HG03575 (cell line): ENCODE measurements around the gene METTL16.

Experiments used
- ATAC-seq: cut with Tn5 transposase; IDR thresholded peaks from one replicate; pipeline ENCODE4 v1.9.1; 2021; ENCODE audit not compliant: unreplicated experiment, insufficient number of reproducible peaks, low FRiP score; ENCODE audit errors: extremely low read depth

METTL16 gene

GRCh38 chr17:2400474-2400866 lies 111.2 kb downstream of the METTL16 start:
- no peak for ATAC-seq

- ATAC-seq, result no peak
Observed at GRCh38 chr17:2399572-2400473, 111.9 kb downstream of the METTL16 start.

GRCh38 chr17:2398655-2399571 lies 112.8 kb downstream of the METTL16 start:
- ATAC-seq, result no peak

DNA sequence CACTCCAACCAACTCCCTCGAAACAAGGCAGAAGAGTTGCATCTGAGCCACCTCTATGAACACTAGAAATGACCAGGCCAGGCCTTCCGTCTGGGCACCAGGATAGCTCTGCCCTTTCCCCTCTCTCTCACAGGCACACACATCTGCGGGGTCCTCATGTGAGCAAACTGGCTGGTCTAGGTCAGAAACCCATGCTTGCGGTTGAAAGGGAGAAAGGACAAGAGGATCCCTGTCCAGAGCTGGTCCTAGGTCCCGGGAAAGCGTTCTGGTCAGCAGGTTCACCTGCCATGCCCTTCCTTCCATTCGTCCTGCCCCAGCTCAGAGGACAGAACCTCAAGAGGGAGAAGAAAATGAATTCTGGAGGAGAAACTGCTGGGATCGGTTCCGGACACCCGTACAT lies 113.5 kb downstream of the METTL16 start:
- no peak for ATAC-seq

- ATAC-seq, result no peak
Observed at GRCh38 chr17:2397247-2398171, 114.2 kb downstream of the METTL16 start.

GRCh38 chr17:2396568-2397246 lies 115.0 kb downstream of the METTL16 start:
- no peak for ATAC-seq

DNA sequence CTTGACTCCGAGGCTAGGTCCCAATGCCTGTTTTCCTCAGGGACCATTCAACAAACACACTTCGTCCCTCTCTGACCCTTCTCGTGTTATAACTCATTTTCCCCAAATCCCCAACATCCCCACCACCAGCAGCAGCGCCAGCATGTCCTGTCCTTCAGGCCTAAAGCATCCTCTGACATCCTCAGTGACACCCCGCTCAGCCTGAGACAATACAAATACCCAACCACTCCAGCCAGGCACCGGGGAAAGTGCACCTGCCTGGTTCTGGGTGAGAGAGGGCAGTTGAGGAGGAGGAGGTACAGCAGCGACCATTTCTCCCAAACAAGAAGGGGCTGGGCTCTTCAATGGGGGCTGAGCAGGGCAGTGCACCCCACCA lies 115.5 kb downstream of the METTL16 start:
- no peak for ATAC-seq

DNA sequence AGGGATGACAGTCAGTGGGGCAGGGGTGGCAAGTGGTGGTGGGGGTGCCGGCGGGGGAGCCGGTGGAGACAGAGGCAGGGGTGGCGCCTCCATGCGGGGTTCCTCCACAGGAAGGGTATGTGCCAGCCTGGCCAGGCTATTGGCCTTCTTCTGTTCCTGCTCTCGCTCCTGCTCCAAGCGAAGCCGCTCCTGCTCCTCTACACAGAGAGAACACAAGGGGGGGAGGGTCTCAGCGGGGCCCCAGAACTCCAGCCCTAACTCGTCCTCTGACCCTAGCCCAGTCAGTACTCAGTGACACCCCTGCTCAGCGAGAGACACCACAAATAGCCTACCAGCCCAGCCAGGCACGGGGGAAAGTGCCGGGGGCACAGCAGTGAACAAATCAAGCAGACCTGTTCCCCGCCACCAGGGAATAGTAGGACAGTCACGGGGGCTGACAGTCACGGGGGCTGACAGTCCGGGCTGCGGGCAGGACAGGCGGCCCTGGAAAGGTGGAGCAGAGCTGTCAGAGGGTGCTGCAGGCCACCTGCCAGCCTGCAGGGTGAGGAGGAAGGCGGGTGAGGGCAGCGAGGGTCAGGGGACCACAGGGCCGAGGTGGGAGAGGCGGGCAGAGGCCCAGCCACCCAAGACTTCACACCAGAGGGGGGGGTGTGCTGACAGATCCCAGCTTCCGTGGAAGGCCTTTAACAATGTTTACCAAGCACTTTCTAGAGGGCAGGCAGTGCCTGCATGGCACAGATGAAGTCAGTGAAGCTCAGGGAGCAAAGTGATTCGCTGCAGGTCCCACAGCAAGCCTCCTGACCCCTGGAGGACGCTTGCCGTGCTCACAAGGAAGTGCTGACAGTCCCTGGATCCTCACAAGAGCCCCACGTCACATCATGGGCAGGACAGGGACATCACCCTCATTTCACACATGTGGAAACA lies 116.2 kb downstream of the METTL16 start:
- ATAC-seq, result no peak

DNA sequence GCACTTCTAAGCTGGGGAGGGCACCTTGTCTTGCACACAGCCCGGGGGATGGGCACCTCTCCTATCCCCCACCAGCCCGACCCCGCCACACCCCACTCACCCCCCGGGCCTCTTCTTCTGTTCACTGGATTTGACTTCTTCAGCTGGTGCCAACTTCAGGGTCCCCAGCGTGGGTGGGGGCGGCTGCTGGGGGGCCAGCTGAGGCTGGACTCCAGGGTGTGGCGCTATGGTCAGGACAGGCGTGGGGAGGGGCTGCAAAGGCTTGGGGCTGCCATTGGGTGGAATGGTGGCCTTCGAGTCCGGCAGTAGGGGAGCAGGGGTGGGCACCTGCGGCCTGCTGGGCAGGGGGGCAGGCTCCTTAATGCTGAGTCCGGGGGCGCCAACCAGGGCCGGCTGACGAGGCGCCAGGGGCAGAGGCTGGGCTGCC lies 116.9 kb downstream of the METTL16 start:
- ATAC-seq, result no peak

DNA sequence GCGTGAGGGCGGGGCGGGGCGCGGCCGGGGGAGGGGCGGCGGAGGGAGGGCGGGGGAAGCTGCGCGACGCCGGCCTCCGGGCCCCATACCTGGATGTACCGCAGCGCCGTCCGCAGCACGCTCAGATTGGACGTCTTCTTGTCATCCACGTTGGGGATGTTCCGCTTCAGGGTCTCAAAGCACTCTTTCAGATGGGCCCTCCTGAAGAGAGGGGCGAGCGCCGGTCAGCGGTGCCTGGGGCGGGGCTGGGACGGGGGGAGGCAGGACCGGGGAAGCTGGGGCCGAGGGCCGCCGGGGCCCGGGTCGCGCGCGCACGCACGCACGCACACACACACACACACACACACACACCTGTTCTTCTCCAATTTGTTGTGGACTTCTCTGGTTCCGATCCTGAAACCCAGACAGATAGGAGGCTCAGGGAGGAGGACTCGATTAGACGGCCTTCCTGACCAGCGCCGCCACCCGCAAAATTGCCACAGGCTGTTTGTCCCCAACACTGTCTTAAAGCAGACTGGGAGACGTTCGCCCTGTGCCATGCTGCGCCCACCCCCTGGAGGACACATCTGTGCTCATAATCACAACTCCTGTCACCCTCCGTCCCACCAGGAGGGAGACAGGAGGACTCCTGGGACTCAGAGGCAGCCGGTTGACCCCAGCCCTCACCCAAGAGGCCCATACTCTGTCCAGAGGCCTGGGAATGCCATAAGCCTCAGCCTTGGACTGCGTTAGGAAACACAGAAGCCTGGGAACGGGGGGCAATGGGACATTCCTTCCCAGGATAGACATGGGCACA lies 117.5 kb downstream of the METTL16 start:
- no peak for ATAC-seq

GRCh38 chr17:2393174-2393953 lies 118.3 kb downstream of the METTL16 start:
- ATAC-seq, result no peak

DNA sequence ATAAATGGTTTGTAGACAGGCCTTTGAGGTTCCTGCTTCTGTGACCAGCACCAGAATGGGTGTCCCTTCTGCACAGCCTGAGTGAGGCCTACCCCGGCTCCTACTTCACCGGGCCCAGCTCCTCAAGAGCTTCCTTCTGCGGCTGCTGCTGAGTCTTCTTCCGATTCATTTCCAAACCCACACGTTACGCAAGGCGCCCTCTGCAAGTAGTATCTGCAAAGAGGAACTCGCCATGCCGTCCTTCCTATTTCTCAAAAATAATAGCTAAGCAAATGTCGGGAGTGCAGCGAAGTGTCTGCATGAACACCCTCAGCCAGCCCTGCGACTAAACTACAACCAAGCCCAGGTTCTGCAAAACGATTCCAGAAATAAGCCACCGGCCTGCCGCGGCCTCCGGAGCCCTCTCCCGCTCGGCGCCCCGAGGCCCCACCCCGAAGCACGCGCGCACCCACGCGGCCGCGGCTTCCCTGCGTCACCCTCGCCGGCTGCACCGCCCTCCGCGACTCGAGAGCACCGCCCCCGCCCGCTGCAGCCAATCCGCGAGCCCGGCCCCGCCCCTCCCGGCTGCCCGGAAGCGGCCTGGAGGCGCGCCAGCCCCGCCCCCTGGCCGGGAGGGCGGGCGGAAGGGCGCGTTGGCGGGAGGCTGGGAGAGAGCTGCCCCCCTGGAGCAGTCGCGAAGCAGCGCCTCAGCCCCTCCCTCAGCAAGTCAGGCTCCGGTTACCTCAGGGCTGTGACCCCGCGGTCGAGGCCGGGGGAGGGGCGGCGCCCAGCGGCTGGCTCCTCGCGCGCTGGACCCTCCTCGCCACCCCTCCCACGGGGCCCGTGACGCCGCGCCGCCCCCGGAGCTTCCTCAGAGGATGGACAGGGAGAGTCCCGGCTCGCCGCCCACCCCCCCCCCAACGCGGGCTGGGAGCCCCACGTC lies 119.2 kb downstream of the METTL16 start:
- no peak for ATAC-seq

GRCh38 chr17:2391597-2392251 lies 120.0 kb downstream of the METTL16 start:
- ATAC-seq, result no peak

- no peak for ATAC-seq
Observed at GRCh38 chr17:2390199-2390836, 121.4 kb downstream of the METTL16 start.
